GM21381 (cell line): ENCODE results near the gene CALD1.

Source experiments
- ATAC-seq: cut with Tn5 transposase; IDR thresholded peaks from one replicate; pipeline ENCODE4 v1.9.1; 2021; ENCODE audit warnings: mild to moderate bottlenecking, moderate library complexity; ENCODE audit not compliant: unreplicated experiment

The CALD1 gene

GRCh38 chr7:134787064-134787463 is 7.6 kb downstream of the CALD1 start:
- no peak for ATAC-seq

GRCh38 chr7:134787720-134788119 is 8.3 kb downstream of the CALD1 start:
- no peak for ATAC-seq

GRCh38 chr7:134788191-134788590 is 8.8 kb downstream of the CALD1 start:
- ATAC-seq, result no peak

GRCh38 chr7:134789967-134790685 is 10.7 kb downstream of the CALD1 start:
- ATAC-seq, result no peak

GRCh38 chr7:134792968-134793367 is 13.5 kb downstream of the CALD1 start:
- ATAC-seq, result no peak

- ATAC-seq, result no peak
Observed at GRCh38 chr7:134795231-134795630, 15.8 kb downstream of the CALD1 start.

GRCh38 chr7:134798155-134798554 is 18.7 kb downstream of the CALD1 start:
- ATAC-seq, result no peak

GRCh38 chr7:134799377-134799776 is 19.9 kb downstream of the CALD1 start:
- no peak for ATAC-seq

- no peak for ATAC-seq
Observed at GRCh38 chr7:134802762-134803161, 23.3 kb downstream of the CALD1 start.

- no peak for ATAC-seq
Observed at GRCh38 chr7:134804351-134804750, 24.9 kb downstream of the CALD1 start.

- ATAC-seq, result no peak
Observed at GRCh38 chr7:134804854-134805253, 25.4 kb downstream of the CALD1 start.

- no peak for ATAC-seq
Observed at GRCh38 chr7:134806197-134806596, 26.8 kb downstream of the CALD1 start.

- ATAC-seq, result no peak
Observed at GRCh38 chr7:134809616-134810015, 30.2 kb downstream of the CALD1 start.

- ATAC-seq, result no peak
Observed at GRCh38 chr7:134811765-134812164, 32.3 kb downstream of the CALD1 start.

GRCh38 chr7:134813663-134814396 is 34.4 kb downstream of the CALD1 start:
- ATAC-seq, result no peak

GRCh38 chr7:134814730-134815364 is 35.4 kb downstream of the CALD1 start:
- no peak for ATAC-seq

GRCh38 chr7:134818613-134819345 is 39.3 kb downstream of the CALD1 start:
- no peak for ATAC-seq

- no peak for ATAC-seq
Observed at GRCh38 chr7:134819401-134819800, 40.0 kb downstream of the CALD1 start.

- ATAC-seq, result no peak
Observed at GRCh38 chr7:134820295-134820694, 40.9 kb downstream of the CALD1 start.

- no peak for ATAC-seq
Observed at GRCh38 chr7:134820778-134821177, 41.3 kb downstream of the CALD1 start.

- no peak for ATAC-seq
Observed at GRCh38 chr7:134823400-134823799, 44.0 kb downstream of the CALD1 start.
